IMR-90 (cell line): ENCODE measurements around the gene TGM6. TPM values are rescaled to one million over a fixed set of nuclear protein-coding genes. Genes with fewer than 3 reads are reported as not detected.

ENCODE experiments used
- ATAC-seq: fragments of 200-7000 bp; cut with Tn5 transposase; 2 replicates; pipeline ENCODE4 v1.9.1; 2020; ENCODE audit warnings: low read depth, mild to moderate bottlenecking, moderate library complexity
- BruUV-seq: library from RNA; stranded (reverse); fragments of 400-500 nt; replicated peaks from 2 replicates; lab custom pipeline; 2021; lab: Mats Ljungman, UMichigan
- CTCF ChIA-PET: fragments of 300-600 bp; formaldehyde crosslinking; extraction: SDS; loops from one replicate; lab custom pipeline; 2021; ENCODE audit warnings: antibody characterized with exemption; lab: Yijun Ruan, JAX
- POLR2A ChIA-PET: fragments of 300-600 bp; sonication (Branson Sonifier 250); formaldehyde crosslinking; loops from one replicate; lab custom pipeline; 2022; ENCODE audit warnings: antibody characterized with exemption; ENCODE audit not compliant: unreplicated experiment; lab: Charles Lee
- DNase-seq: peaks from one replicate; pipeline ENCODE4 v3.0.0; 2013
- H2AFZ ChIP-seq: replicated peaks from 2 replicates; pipeline ENCODE3; 2013; ENCODE audit warnings: low read length, mild to moderate bottlenecking; ENCODE audit not compliant: poor library complexity
- H2AK5ac ChIP-seq: 2 replicates; pipeline ENCODE4 v1.6.1; 2013; ENCODE audit warnings: low read depth, low read length, inconsistent platforms
- H2AK9ac ChIP-seq: replicated peaks from 2 replicates; pipeline ENCODE3; 2013; ENCODE audit warnings: mild to moderate bottlenecking, low read depth, low read length, moderate library complexity; ENCODE audit not compliant: poor library complexity
- H2BK120ac ChIP-seq: 2 replicates; pipeline ENCODE4 v1.6.1; 2013; ENCODE audit warnings: low read depth, low read length, inconsistent platforms
- H2BK15ac ChIP-seq: 3 replicates; pipeline ENCODE4 v1.6.1; 2013; ENCODE audit warnings: low read depth, low read length, inconsistent platforms
- H2BK20ac ChIP-seq: 2 replicates; pipeline ENCODE4 v1.6.1; 2013; ENCODE audit warnings: low read depth, mild to moderate bottlenecking, inconsistent platforms, low read length, moderate library complexity
- H2BK5ac ChIP-seq: 2 replicates; pipeline ENCODE4 v1.6.1; 2013; ENCODE audit warnings: mild to moderate bottlenecking, low read depth, low read length, inconsistent platforms; ENCODE audit not compliant: poor library complexity, severe bottlenecking
- H3K14ac ChIP-seq: replicated peaks from 2 replicates; pipeline ENCODE4 v1.6.1; 2013; ENCODE audit warnings: low read depth, low read length, inconsistent platforms
- H3K18ac ChIP-seq: 2 replicates; pipeline ENCODE4 v1.6.1; 2013; ENCODE audit warnings: low read depth, low read length, control low read depth
- H3K23ac ChIP-seq: 2 replicates; pipeline ENCODE4 v1.6.1; 2013; ENCODE audit warnings: low read depth, low read length, inconsistent platforms
- H3K27ac ChIP-seq: 2 replicates; pipeline ENCODE4 v1.5.1; 2013; ENCODE audit warnings: mild to moderate bottlenecking, control low read depth, low read length; ENCODE audit not compliant: insufficient read depth
- H3K27me3 ChIP-seq: 2 replicates; pipeline ENCODE4 v1.6.1; 2013; ENCODE audit warnings: low read length; ENCODE audit not compliant: control insufficient read depth, insufficient read depth
- H3K36me3 ChIP-seq: 2 replicates; pipeline ENCODE4 v1.6.1; 2013; ENCODE audit warnings: low read length, mixed read lengths; ENCODE audit not compliant: control insufficient read depth, insufficient read depth
- H3K4ac ChIP-seq: 2 replicates; pipeline ENCODE4 v1.6.1; 2013; ENCODE audit warnings: low read depth, low read length, inconsistent platforms
- H3K4me1 ChIP-seq: 2 replicates; pipeline ENCODE4 v1.6.1; 2013; ENCODE audit warnings: low read length, mixed read lengths; ENCODE audit not compliant: control insufficient read depth, insufficient read depth
- H3K4me2 ChIP-seq: 2 replicates; pipeline ENCODE4 v1.6.1; 2013; ENCODE audit warnings: low read depth, mild to moderate bottlenecking, control low read depth, low read length, moderate library complexity
- H3K4me3 ChIP-seq: 2 replicates; pipeline ENCODE4 v1.5.1; 2013; ENCODE audit warnings: low read depth, mild to moderate bottlenecking, control low read depth, low read length, moderate library complexity; ENCODE audit not compliant: insufficient read depth
- H3K56ac ChIP-seq: 2 replicates; pipeline ENCODE4 v1.6.1; 2013; ENCODE audit warnings: low read length, inconsistent platforms; ENCODE audit not compliant: insufficient read depth; ENCODE audit errors: extremely low read depth
- H3K79me1 ChIP-seq, 2 experiments: 2 replicates each; pipeline ENCODE4 v1.6.1; 2013; ENCODE audit warnings: low read length in 2 of 2, inconsistent platforms in 1 of 2, low read depth in 1 of 2
- H3K9ac ChIP-seq: 2 replicates; pipeline ENCODE4 v1.6.1; 2013; ENCODE audit warnings: low read depth, low read length, control low read depth
- H3K9me1 ChIP-seq: 2 replicates; pipeline ENCODE4 v1.6.1; 2013; ENCODE audit warnings: low read length, inconsistent platforms; ENCODE audit not compliant: insufficient read depth
- H3K9me3 ChIP-seq: 2 replicates; pipeline ENCODE4 v1.6.1; 2013; ENCODE audit warnings: low read length; ENCODE audit not compliant: control insufficient read depth, insufficient read depth
- H4K20me1 ChIP-seq: 2 replicates; pipeline ENCODE4 v1.6.1; 2013; ENCODE audit warnings: low read length, inconsistent platforms; ENCODE audit not compliant: insufficient read depth
- H4K5ac ChIP-seq: 2 replicates; pipeline ENCODE4 v1.6.1; 2013; ENCODE audit warnings: mild to moderate bottlenecking, low read depth, low read length, control low read depth
- H4K8ac ChIP-seq, 2 experiments: 2 replicates each; pipeline ENCODE4 v1.6.1; 2013; ENCODE audit warnings: low read depth in 2 of 2, low read length in 2 of 2, control low read depth in 1 of 2, inconsistent platforms in 1 of 2
- H4K91ac ChIP-seq: 2 replicates; pipeline ENCODE4 v1.6.1; 2013; ENCODE audit warnings: low read depth, low read length, inconsistent platforms; ENCODE audit not compliant: insufficient read depth
- MAFK ChIP-seq: IDR thresholded peaks from 2 replicates; pipeline ENCODE4 v1.6.1; 2012; ENCODE audit warnings: low read depth, low read length, improper control_type of control experiment
- MXI1 ChIP-seq: IDR thresholded peaks from 2 replicates; pipeline ENCODE4 v1.6.1; 2012; ENCODE audit warnings: low read depth, mild to moderate bottlenecking, low read length, moderate library complexity, borderline replicate concordance
- SMC3 ChIP-seq: fragments of 150-350 bp; IDR thresholded peaks from 2 replicates; pipeline ENCODE4 v1.6.1; 2016; ENCODE audit warnings: low read depth, mild to moderate bottlenecking, antibody characterized with exemption, low read length, moderate library complexity
- USF2 ChIP-seq: fragments of 150-350 bp; IDR thresholded peaks from 2 replicates; pipeline ENCODE4 v1.6.1; 2017; ENCODE audit warnings: mild to moderate bottlenecking, antibody characterized with exemption, low read length, low read depth
- WGBS, 2 experiments: methylation state at CpG; one replicate each; pipeline versions ENCODE4 v1.1.5 to v1.1.7; 2013; ENCODE audit warnings: missing lambda C conversion rate in 2 of 2; ENCODE audit not compliant: insufficient read length in 1 of 2; ENCODE audit errors: extremely low coverage in 2 of 2; 5-methylcytosine and 5-hydroxymethylcytosine counted together
- dilution Hi-C: fragments of 300-500 bp; cut with HindIII; formaldehyde crosslinking; loops from one replicate; pipeline ENCODE4 v1.14.3; 2018; ENCODE audit warnings: low sequenced_read_pairs; ENCODE audit not compliant: unreplicated experiment
- in situ Hi-C: fragments of 300-500 bp; cut with MboI; formaldehyde crosslinking; loops from 3 replicates; pipeline ENCODE4 v1.14.3; 2019; ENCODE audit warnings: low sequenced_read_pairs, inconsistent platforms, mixed read lengths
- intact Hi-C: fragments of 100-400 bp; cut with micrococcal nuclease; formaldehyde crosslinking; loops from 2 replicates; pipeline ENCODE4 v1.10.0; 2022
- polyA plus RNA-seq, 3 experiments: library from polyadenylated mRNA; depleted of rRNA; stranded (reverse); fragments of >200 nt; gene quantifications; 2 replicates each; pipeline ENCODE4 v1.2.3, GENCODE V29; 2012; ENCODE audit warnings: low replicate concordance in 1 of 3
- total RNA-seq: library from RNA; depleted of rRNA; stranded (reverse); fragments of >200 nt; gene quantifications from 2 replicates; pipeline ENCODE4 v1.2.3, GENCODE V29; 2012

TGM6 gene
- total and polyA plus RNA-seq, 2 of the 4 experiments (the other 2 are of a cell fraction), result not detected

- no peak overlapping the region for H2AFZ ChIP-seq
- no peaks in the 10 kb centered on the region for H3K4me1 ChIP-seq
- H3K4me3 ChIP-seq, result no peak overlapping the region
- no peak overlapping the region for H4K8ac ChIP-seq
- dilution Hi-C loops, result no loop called here
- no peak for ATAC-seq
- H2BK5ac ChIP-seq, result no peak overlapping the region
- in situ Hi-C loops, result no loop called here
- H3K9me1 ChIP-seq, result no peaks in the 10 kb centered on the region
- H3K36me3 ChIP-seq, result no peaks in the 10 kb centered on the region
- 0% methylated on average over 1 of the region's 3 CpGs; no CpG with 5 or more reads in 1 of the 2 experiments for WGBS, 2 experiments
- H3K4me2 ChIP-seq, result no peak overlapping the region
- CTCF ChIA-PET, result no interaction called here
- no peak overlapping the region for H3K18ac ChIP-seq
- no peaks in the 10 kb centered on the region for H3K79me1 ChIP-seq
- DNase-seq, result no peak
- no peak overlapping the region for H4K91ac ChIP-seq
- no peaks in the 10 kb centered on the region for H3K9me3 ChIP-seq
- H3K27me3 ChIP-seq, result no peaks in the 10 kb centered on the region; the same call in 1 of the 2 replicates
- BruUV-seq, result no TSS peak
- no peak overlapping the region for H3K14ac ChIP-seq
- no peak overlapping the region for H3K56ac ChIP-seq
- intact Hi-C loops, result no loop called here
- no peak overlapping the region for H3K9ac ChIP-seq
- H2BK120ac ChIP-seq, result no peak overlapping the region
- no peak overlapping the region for H3K23ac ChIP-seq
- no peak overlapping the region for H3K4ac ChIP-seq
- no peak overlapping the region for H2AK9ac ChIP-seq
- H2BK20ac ChIP-seq, result no peak overlapping the region
- H4K20me1 ChIP-seq, result no peaks in the 10 kb centered on the region
- H2AK5ac ChIP-seq, result no peak overlapping the region
- TF ChIP-seq MXI1 (no peak), MAFK (no peak), SMC3 (no peak), USF2 (no peak)
- H4K5ac ChIP-seq, result no peak overlapping the region
- no peak overlapping the region for H3K27ac ChIP-seq
- POLR2A ChIA-PET, result interaction anchor here (0.6 kb wide), 1 partner anchor 33 kb away, joined by 7 read pairs; no protein-coding TSS in a partner anchor
- H2BK15ac ChIP-seq, result no peak overlapping the region
Measured at GRCh38 chr20:2365666-2366065, 15.0 kb upstream of the TGM6 start.
